Peyer's patch (tissue), 4 donors: ENCODE measurements around the gene FARP2. TPM values are rescaled to one million over a fixed set of nuclear protein-coding genes. Genes with fewer than 3 reads are reported as not detected.

Experiments
- DNase-seq, 3 donors: peaks; one replicate each; pipeline ENCODE4 v3.0.0-alpha.2; 2017 to 2019
- H3K27ac ChIP-seq, 4 donors: fragments of 200-600 bp; sonication (generic); one replicate each; pipeline ENCODE4 v1.5.1; 2016 to 2019
- H3K27me3 ChIP-seq, 2 donors: fragments of 200-600 bp; sonication (generic); one replicate each; pipeline ENCODE4 v1.5.1; 2019
- H3K36me3 ChIP-seq, 3 donors: fragments of 200-600 bp; sonication (generic); one replicate each; pipeline ENCODE4 v1.5.1; 2016 to 2019
- H3K4me1 ChIP-seq, 4 donors: fragments of 200-600 bp; sonication (generic); one replicate each; pipeline ENCODE4 v1.5.1; 2016 to 2019
- H3K4me3 ChIP-seq, 4 donors: fragments of 200-600 bp; sonication (generic); 1 replicate in 3 of 4; 2 replicates in 1 of 4; pipeline ENCODE4 v1.5.1; 2016 to 2019; ENCODE audit warnings: mild to moderate bottlenecking in 1 of 4
- H3K9me3 ChIP-seq, 4 donors: fragments of 200-600 bp; sonication (generic); one replicate each; pipeline ENCODE4 v1.5.1; 2016 to 2019; ENCODE audit warnings: mild to moderate bottlenecking in 1 of 4
- POLR2A ChIP-seq, 2 donors: fragments of 450-650 bp; IDR thresholded peaks; one replicate each; pipeline ENCODE4 v1.5.1; 2017; ENCODE audit warnings: antibody characterized with exemption in 2 of 2, mild to moderate bottlenecking in 2 of 2, moderate library complexity in 2 of 2
- total RNA-seq, 4 donors: library from RNA; depleted of rRNA; stranded (reverse); fragments of >200 nt; gene quantifications; one replicate each; pipeline ENCODE4 v1.1.0, GENCODE V29; 2016
- TF ChIP-seq, protein P1 (sequence below), 6 experiments: fragments of 450-650 bp in 4 of 6; fragments of 200-600 bp in 2 of 6; sonication (generic) in 1 of 6; IDR thresholded peaks; one replicate each; pipeline ENCODE4 v1.5.1; 2017 to 2019; ENCODE audit warnings: antibody characterized with exemption in 6 of 6, mild to moderate bottlenecking in 3 of 6, moderate library complexity in 1 of 6

FARP2 gene
- total RNA-seq, 4 donors from 2014 or later = 107 to 169 (median 140) TPM

- DNase-seq = no peak
- Histone ChIP-seq H3K27ac (no peak overlapping the region), H3K27me3 (no peaks in the 10 kb centered on the region), H3K4me1 (no peaks in the 10 kb centered on the region), H3K4me3 (no peak overlapping the region), H3K9me3 (no peaks in the 10 kb centered on the region), H3K36me3 (peaks cover 0 to 100% (median 8%) of the 10 kb centered on the region in 3 donors)
- TF ChIP-seq, protein P1, sequence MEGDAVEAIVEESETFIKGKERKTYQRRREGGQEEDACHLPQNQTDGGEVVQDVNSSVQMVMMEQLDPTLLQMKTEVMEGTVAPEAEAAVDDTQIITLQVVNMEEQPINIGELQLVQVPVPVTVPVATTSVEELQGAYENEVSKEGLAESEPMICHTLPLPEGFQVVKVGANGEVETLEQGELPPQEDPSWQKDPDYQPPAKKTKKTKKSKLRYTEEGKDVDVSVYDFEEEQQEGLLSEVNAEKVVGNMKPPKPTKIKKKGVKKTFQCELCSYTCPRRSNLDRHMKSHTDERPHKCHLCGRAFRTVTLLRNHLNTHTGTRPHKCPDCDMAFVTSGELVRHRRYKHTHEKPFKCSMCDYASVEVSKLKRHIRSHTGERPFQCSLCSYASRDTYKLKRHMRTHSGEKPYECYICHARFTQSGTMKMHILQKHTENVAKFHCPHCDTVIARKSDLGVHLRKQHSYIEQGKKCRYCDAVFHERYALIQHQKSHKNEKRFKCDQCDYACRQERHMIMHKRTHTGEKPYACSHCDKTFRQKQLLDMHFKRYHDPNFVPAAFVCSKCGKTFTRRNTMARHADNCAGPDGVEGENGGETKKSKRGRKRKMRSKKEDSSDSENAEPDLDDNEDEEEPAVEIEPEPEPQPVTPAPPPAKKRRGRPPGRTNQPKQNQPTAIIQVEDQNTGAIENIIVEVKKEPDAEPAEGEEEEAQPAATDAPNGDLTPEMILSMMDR (IDR thresholded peaks at IDR 0.05) = no peak
- TF ChIP-seq POLR2A (IDR thresholded peaks at IDR 0.05) = no peak
Observed at GRCh38 chr2:241344925-241345651, 11.0 kb upstream of the FARP2 start.

- peaks cover 0 to 33% (median 2%) of the 10 kb centered on the region in 4 donors for H3K4me1 ChIP-seq
- H3K27me3 ChIP-seq = no peaks in the 10 kb centered on the region
- H3K36me3 ChIP-seq = peaks cover 0 to 91% (median 4%) of the 10 kb centered on the region in 3 donors
- no peak for DNase-seq
- H3K9me3 ChIP-seq = no peaks in the 10 kb centered on the region
- H3K4me3 ChIP-seq = no peak overlapping the region
- TF ChIP-seq, protein P1 (IDR thresholded peaks at IDR 0.05) = no peak
- TF ChIP-seq POLR2A (IDR thresholded peaks at IDR 0.05) = no peak
- H3K27ac ChIP-seq = no peak overlapping the region
Observed at GRCh38 chr2:241349941-241350340, 6.1 kb upstream of the FARP2 start.

GRCh38 chr2:241350530-241350877, 5.6 kb upstream of the FARP2 start:
- Histone ChIP-seq H3K4me1 (peaks cover 0 to 36% (median 3%) of the 10 kb centered on the region in 4 donors), H3K36me3 (peaks cover 0 to 85% (median 0%) of the 10 kb centered on the region in 3 donors), H3K4me3 (no peak overlapping the region), H3K27me3 (no peaks in the 10 kb centered on the region), H3K27ac (peak overlapping the region in 1 of 4 donors; percentile 78), H3K9me3 (no peaks in the 10 kb centered on the region)
- no peak for TF ChIP-seq POLR2A (IDR thresholded peaks at IDR 0.05)
- TF ChIP-seq, protein P1 (IDR thresholded peaks at IDR 0.05) = no peak
- DNase-seq = no peak

GRCh38 chr2:241350878-241351639, 5.0 kb upstream of the FARP2 start:
- H3K9me3 ChIP-seq = no peaks in the 10 kb centered on the region
- H3K4me3 ChIP-seq = no peak overlapping the region
- no peak for DNase-seq
- TF ChIP-seq, protein P1 (IDR thresholded peaks at IDR 0.05) = no peak
- no peak for TF ChIP-seq POLR2A (IDR thresholded peaks at IDR 0.05)
- peak overlapping the region in 2 of 4 donors; percentile 60 to 78 for H3K27ac ChIP-seq
- H3K36me3 ChIP-seq = peaks cover 0 to 80% (median 0%) of the 10 kb centered on the region in 3 donors
- no peaks in the 10 kb centered on the region for H3K27me3 ChIP-seq
- peaks cover 0 to 36% (median 3%) of the 10 kb centered on the region in 4 donors for H3K4me1 ChIP-seq

- TF ChIP-seq POLR2A (IDR thresholded peaks at IDR 0.05) = no peak
- TF ChIP-seq, protein P1 (IDR thresholded peaks at IDR 0.05) = no peak
- no peaks in the 10 kb centered on the region for H3K9me3 ChIP-seq
- H3K27me3 ChIP-seq = no peaks in the 10 kb centered on the region
- H3K4me3 ChIP-seq = no peak overlapping the region
- H3K36me3 ChIP-seq = peaks cover 0 to 74% (median 0%) of the 10 kb centered on the region in 3 donors
- H3K4me1 ChIP-seq = peaks cover 0 to 36% (median 3%) of the 10 kb centered on the region in 4 donors
- peak overlapping the region in 2 of 4 donors; percentile 60 to 78 for H3K27ac ChIP-seq
- no peak for DNase-seq
Observed at GRCh38 chr2:241351640-241352031, 4.4 kb upstream of the FARP2 start.
